CD4-positive, alpha-beta T cell treated with Interleukin-10 for 1 hour (primary cell): ENCODE measurements around the gene ZNF689.
A peak's percentile ranks its signal among the peaks of the same experiment; 100 is the strongest.
"Not testable (repeated sequence)": the region's sequence is repeated elsewhere in the genome, so short reads cannot be mapped to it uniquely, and the experiment has no call there.

Experiments used
- DNase-seq: peaks from one replicate; pipeline ENCODE4 v3.0.0-alpha.2; 2020

The ZNF689 gene

DNA sequence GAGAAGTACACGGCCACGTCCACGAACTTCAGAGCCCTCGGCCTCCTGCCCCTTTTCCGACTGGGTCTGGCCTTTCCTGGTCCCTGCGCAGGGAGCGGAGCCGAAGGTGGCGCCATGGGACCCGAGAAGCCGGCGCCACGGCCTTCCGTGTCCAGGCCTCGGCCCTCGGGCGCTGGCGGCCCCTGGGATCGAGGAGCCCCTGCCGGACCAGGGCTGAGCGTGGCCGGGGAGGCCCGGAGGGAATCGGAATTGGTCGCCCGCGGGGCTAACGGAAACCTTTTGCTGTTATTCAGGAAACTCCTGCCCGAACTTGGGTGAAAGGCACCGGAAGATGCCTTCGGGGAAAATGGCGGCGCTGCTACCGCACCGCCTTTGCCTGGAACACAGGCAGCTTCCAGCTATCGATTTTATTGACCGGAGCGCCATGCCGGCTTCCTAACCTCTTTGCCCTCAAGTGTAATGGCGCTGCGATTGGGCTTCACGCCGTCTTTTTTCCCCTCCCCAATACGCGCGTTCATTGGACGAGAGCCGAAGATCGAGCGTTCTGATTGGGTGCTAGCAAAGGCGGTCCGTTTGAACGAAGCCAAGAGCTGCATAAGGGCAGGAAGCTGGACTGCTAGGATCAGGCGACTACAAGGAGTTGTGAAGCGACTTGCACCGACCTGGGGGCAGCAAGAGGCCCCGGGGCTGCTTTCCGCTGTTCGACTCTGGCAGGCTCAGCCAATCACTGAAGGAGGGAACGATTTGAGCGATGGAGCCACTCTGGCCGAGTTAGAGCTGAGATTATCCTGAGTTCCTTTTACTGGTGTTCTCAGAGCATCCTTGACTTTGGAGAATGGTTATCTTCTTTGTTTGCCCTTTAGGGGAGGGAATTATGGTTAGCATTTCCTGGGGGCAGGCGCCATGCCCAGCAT lies at the start of gene ZNF689:
TSS of gene ZNF689 (minus strand) at position 464 of the 914 bp plus-strand sequence. CDS start at position 116, 348 bp downstream.
- DNase-seq: peak; percentile 98

DNA sequence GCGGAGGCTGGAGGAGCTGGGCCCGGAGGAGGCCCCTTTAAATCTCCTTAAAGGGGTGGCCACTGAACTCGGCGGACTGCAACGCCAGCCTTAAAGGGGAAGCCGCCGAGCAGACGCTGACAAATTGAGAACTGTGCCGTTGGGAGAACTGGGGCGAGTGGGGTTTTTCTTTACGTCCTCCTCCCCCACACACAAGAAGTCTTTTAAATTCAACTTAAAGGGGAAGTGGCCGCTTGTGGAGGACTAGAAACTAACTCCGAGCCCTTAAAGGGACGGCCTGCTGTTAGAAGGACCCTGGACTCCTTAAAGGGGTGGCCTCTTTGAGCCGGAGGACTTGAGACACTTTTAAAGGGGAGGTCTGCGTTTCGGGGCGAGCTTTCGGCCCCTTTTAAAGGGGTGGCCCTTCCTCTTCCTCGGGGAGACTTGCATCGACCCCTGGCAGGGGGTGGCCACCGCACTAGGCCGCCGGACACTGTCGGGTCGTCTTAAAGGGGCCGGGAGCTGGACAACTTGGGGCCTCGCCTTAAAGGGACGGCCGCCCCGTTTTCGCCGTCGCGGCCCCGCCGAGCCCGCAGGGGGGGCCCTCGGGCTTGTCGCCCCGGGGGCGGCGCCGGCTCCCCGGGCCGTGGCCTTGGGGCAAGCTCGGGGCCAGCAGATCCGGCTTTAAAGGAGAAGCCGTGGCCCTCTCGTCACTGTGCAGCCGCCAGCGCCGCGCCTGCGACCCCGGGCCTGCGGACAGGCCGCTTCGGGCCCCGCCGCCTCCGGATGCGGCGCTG lies 48.7 kb upstream of the ZNF689 start:
- DNase-seq: peak; percentile 97

DNA sequence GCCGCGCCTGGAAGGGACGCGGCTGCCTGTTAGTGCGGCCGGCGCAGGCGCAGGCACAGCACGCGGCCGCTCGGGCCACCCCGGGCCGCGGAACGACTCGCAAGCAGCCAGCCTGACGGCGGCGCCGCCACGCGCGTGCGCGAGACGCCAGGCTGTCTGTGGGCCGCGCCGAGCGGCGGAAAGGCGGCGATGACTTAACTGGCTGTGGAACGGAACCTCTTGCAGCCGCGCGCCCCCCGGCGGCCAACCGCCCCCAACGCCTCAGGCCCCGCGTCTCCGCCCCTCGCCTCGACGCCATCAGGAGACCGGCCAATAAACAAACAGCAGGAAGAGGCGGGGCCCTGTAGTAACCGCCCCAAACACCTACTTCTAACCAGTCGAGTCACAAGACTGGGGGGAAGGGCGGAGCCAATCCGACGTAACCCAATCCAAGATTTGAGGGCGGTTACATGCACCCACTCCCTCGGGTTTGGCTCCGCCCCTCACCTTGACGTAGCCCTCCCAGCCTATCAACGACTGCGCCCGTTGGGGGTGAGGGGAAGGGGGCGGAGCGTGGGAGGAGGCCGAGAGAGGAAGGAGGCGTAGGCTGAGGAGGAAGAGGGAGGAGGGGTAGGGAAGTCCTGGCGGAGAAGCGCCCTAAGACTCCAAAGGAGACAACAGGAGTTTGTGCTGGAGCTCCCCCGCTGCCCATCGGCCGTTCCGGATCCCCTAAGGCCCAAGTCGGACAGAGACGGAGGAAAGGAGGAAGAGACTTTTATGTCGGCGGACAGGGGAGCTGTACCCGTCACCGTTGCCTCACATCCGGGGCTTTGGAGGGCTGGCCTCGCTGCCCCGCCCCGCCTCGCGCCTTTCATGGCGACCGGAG lies 47.9 kb upstream of the ZNF689 start, which contains the start of gene FBRS:
TSS of gene FBRS (plus strand) at position 566 of the 865 bp plus-strand sequence. CDS start 1,088 bp downstream, outside the sequence.
- DNase-seq: peak; percentile 100

DNA sequence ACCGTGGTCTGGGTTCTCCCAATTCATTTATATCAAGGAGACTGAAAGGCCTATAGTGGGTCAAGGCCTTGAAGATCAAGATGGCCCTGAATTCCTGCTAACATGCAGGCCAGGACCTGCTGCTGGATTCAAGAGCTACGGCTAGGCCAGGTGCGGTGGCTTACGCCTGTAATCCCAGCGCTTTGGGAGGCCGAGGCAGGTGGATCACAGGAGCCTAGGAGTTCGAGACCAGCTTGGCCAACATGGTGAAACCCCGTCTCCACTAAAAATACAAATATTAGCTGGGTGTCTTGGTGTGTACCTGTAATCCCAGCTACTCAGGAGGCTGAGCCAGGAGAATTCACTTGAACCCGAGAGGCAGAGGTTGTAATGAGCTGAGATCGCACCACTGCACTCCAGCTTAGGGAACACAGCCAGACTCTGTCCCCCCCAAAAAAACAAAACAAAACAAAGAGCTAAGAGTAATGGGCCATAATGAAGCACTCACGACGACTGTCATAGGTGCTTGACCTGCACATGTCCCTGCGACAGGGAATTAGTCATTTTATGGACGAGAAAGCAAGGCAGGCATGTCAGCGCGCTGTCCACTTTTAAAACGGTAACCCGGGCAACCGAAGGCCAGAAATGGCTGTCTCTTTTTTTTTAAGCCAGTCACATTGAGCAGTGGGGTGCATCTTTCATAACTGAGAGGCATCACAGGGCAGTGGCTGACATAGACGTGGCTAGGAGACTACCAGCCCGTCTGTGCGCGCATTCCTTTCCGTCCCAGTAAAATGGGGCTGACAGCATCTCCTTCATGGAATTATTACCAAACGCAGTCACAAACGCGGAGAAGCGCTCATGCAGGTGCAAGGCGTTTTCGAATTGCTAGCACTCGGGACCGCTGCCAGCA lies 47.0 kb upstream of the ZNF689 start:
- DNase-seq: no peak

DNA sequence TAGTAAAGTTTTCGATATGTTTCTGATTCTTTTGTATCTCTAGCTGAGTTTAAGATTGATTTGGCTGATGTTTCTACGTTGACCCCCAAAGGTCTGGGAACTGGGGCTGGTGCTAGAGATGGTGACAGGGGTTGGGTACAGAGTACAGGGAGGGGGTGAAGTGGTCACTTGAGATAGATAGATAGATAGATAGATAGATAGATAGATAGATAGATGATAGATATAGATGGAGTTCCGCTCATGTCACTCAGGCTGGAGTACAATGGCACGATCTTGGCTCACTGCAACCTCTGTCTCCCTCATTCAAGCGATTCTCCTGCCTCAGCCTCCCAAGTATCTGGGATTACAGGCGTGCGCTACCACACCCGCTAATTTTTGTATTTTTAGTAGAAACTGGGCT lies 46.2 kb upstream of the ZNF689 start:
- DNase-seq: no peak

DNA sequence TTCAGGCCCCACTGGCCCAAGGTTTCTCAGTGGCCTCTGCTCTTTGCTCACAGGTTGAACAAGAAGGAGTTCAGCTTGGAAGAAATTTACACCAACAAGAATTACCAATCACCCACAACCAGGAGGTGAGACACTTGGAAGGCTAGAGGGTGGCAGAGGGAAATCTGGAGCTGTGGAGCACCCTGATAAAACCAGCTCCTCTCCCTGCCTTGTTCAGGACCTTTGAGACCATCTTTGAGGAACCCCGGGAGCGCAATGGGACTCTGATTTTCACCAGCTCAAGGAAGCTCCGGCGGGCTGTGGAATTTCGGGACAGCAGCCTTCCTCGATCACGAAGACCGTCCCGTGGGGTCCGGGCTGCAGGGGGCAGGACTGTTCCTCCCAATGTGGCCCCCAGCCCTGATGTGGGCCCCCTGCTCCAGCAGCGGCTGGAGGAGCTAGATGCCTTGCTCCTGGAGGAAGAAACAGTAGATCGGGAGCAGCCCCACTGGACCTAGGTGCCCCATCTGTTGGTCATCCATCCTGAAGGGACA lies 45.7 kb upstream of the ZNF689 start:
- no peak for DNase-seq

DNA sequence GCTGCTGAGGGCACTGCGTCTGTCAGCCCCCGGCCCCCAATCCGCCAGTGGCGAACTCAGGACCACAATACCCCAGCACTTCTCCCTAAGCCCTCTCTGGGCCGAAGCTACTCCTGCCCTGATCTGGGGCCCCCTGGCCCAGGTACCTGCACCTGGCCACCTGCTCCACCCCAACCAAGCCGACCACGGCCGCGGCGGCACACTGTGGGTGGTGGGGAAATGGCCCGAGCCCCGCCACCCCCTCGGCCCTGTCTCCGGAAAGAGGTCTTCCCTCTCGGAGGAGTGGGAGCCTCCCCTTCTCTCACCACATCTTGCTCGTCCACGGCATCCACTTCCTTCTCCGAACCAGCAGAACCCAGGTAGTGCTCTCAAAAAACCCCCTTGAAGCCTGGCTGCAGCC lies 44.7 kb upstream of the ZNF689 start:
- DNase-seq: no peak

DNA sequence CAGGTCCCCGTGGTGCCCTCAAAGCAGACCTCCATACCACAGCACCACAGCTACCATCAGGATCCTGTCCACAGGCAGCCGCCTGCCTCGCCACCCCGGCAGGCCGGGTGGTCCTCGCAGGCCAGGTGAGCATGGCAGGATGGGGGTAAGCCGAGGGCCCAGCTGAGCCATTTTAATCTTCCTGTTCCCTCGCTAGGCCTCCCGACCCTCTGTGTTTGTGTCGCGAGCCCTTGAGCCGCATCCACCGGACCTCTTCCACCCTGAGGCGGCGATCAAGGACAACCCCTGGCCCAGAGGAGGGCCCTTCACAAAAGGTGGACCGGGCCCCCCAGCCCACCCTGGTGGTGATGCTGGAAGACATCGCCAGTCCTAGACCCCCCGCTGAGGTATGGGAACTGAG lies 42.5 kb upstream of the ZNF689 start:
- DNase-seq: no peak

DNA sequence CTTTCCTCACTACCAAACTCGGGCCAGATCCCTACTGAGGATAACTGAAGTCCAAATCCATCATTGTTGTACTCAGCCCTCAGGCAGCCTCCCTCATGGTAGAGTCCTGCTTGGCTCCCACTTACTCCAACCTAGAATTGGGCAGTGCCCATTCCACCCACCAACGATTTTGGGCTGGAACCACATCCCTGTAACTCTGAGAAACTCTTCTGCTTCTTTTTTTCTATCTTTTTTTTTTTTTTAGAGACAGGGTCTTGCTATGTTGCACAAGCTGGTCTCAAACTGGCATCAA lies 41.8 kb upstream of the ZNF689 start:
- no peak for DNase-seq

DNA sequence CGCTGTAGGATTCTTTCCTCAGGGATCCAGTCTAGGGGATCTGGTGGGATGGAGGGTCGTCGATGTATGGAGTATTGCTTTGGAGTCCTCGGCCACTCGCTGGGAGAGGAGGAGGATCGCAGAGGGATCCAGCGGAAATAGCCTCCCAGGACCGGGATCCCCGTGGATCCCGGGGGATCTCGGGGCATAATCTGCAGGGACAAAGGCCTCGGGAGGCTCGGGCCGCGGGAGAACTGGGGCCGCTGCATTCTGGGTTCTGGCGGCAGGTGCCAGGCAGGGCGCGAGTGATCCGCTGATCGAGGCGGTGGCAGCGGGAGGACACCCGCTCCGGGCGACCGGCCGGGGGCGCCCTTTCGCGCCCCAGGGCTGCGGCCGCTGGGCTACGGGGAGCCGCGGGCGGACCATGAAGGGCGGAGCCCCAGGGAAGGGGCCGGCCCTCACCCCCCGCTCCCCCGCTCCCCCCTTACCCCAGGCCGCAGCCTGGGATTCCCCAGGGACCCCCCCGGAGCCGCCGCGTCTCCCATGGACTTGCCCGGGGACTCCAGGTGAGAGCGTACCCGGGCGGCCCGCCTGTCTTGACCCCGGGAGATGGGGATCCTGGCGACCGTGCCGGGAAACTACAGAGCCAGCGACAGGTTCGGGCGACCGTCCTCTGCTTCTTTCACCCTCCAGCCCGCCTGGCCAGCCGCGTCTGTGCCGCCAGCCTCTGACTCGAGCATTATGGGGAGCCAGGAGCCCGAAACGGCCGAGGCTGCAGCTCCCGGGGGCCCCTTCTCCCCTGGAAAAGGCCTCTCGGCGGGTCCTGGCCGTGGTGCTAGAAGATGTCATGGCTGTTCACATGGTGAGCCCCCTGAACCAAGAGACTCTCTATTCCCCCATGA lies 41.2 kb upstream of the ZNF689 start:
- peak; percentile 86 for DNase-seq

DNA sequence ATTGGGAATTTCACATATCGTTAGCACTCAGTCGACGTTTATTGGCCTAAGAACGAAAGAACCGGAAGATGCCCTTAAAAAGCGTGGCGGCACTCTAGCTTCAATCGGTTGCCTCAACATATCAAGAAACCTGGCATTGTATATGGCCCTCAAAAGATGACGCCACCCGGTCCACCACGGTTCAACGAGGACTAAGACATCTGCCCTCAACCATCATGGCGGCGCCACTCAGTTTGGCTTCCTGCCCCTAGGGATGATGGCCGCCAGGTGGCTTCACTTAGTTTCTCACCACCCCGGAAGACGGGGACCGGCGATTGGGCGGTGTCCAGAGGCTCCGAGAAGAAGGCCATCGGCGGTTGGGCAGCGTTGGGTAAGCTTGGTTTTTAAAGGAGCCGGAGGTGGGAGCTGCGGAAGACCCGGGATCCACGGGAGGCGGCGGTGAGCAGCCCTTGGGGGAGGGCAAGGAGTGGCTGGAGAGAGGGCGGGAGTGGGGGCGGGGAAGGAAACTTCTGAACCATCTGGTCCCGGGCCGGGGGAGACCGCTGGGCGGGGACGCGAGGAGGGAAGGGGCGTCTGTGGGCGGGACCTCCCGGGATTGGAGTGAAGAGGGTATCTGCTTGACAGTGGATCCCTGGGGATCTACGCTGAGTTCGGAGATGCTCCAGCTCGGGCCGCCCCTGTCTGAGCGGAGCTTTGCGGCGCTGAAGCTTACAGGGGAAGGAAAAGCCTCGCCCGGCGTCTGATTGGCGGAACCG lies 40.4 kb upstream of the ZNF689 start, which contains the start of gene PRR14:
TSS of gene PRR14 (plus strand) at position 592 of the 755 bp plus-strand sequence. CDS start 686 bp downstream, outside the sequence.
- DNase-seq: peak; percentile 100

DNA sequence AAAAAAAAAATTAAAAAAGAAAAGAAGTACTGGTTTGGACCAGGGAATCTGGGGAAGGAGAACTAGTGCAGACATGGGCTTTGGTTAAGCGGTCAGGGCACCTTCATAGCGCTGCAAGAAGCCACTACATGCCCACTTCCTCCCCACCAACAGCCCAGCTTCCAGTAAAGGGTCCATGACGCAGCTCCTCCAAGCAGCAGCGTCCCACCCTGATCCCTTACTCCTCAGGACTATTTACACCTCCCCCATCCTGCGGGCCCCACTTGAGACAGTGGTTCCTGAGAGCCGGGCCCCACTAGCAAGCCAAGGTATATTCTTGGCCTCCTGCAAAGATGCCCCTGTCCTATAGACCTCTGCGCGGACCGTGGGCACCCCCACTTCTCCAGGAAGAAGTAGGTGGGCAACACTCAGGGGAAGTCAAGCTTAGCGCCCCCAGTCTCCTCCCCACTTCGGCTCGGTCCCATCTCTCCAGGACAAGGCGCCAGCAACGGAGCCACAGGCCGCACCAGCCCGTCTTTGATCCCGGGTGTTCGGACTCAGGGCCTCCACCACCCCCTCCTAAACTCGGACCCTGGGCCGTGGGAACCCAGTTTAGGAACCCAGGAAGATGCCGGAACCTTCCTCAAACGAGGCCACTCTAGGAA lies 39.7 kb upstream of the ZNF689 start:
- peak; percentile 57 for DNase-seq

DNA sequence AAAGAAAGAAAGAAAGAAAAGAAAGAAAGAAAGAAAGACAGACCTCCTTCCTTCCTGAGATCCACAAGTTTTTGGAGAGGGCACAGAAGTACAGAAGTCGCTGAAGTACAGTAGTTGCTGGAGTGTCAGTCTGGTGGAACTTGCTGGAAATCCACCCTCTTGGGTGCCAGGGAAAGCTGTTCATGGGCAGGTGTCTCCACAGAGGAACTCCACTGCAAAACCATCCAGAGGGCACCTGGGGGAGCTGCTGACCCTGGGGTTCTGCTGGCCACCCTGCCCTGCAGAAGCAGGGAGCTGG lies 37.0 kb upstream of the ZNF689 start:
- DNase-seq: no peak

DNA sequence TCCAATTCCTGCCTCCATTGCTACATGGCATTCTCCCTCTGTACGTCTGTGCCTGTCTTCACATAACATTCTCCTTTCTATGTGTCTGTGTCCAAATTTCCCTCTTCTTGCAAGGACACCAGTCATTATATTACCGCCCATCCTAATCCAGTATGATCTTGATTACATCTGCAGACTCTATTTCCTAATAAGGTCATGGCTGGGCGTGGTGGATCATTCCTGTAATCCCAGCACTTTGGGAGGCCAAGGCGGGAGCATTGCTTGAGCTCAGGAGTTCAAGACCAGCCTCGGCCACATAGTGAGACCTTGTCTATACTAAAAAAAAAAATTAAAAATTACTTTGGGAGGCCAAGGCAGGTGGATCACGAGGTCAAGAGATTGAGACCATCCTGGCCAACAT lies 35.5 kb upstream of the ZNF689 start:
- DNase-seq: no peak

DNA sequence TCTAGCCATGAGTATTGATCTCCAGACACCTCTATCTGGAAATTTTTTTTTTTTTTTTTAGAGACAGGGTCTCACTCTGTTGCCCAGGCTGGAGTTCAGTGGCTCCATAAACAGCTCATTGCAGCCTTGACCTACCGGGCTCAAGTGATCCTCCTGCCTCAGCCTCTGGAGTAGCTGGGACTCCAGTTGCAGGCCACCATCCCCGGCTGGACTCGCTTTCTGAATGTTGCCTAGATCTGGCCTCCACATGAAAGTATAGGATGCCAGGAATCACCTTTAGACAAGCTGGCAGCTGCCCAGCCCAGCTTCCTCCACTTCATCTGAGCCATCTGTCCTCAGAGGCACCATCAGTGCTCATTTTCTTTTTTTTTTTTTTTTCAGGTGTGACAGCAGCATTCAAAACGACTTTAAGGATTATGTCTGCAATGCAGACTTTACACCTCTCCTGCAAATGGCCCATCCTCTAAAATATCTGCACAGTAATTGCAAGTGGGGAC lies 34.2 kb upstream of the ZNF689 start:
- DNase-seq: no peak

DNA sequence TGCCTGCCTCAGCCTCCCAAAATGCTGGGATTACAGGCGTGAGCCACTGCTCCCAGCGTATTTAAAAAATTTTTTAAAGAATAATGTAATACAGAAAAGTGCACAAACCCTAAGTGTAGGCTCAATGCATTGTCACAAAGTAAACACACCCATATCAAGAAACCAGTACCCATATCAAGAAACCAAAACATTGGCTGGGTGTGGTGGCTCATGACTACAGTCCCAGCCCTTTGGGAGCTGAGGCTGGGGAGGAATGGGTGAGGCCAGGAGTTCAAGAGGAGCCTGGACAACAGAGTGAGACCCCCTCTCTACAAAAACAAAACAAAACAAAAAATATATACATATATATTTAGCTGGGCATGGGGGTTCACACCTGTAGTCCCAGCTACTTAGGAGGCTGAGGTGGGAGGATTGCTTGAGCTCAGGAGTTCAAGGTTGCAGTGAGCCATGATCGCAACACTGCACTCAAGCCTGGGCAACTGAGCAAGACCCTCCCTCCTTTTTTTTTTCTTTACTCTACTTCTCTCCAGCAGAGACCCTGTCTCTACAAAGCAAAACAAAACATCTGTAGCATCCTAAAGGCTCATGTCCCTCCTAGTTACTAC lies 31.3 kb upstream of the ZNF689 start:
- no peak for DNase-seq

DNA sequence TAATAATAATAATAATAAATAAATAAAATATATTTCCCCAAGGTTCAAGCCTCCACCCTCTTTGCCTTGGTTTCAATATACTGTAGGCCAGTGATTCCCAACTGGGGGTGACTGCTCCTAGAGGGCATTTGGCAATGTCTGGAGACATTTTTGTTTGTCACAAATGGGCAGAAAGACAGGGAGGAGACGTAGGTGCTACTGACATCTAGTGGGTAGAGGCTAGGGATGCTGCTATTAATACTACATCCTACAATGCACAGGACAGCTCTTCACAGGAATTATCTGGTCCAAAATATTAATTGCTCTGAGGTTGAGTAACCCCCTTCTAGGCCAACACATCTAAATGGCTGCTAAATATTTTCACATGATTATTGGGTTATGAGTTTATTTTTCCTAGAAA lies 27.8 kb upstream of the ZNF689 start:
- peak; percentile 60 for DNase-seq

DNA sequence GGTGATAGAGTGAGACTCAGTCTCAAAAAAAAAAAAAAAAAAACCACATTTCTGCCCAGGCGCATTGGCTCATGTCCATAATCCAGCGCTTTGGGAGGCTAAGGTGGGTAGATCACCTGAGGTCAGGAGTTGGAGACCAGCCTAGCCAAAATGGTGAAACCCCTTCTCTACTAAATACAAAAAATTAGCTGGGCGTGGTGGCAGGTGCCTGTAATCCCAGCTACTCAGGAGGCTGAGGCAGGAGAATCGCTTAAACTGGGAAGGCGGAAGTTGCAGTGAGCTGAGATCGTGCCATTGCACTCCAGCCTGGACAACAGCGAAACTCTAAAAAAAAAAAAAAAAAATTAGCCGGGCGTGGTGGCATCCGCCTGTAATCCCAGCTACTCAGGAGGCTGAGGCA lies 26.9 kb upstream of the ZNF689 start:
- not testable (repeated sequence) for DNase-seq

DNA sequence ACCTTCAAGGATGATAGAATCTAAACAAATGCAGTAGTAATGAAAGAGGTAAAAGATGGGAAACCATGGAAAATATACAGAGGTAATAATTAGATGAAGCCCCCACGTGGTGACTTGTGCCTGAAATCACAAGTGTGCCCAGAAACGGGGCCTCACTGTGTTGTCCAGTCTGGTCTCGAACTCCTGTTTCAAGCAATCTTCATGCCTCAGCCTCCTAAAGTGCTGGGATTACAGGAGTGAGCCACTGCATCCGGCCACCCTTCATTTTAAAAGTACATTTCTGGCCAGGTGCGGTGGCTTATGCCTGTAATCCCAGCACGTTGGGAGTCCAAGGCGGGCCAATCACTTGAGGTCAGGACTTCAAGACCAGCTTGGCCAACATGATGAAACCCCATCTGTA lies 26.4 kb upstream of the ZNF689 start:
- DNase-seq: no peak
